Prostate gland (tissue), 2 donors: ENCODE results near the gene SRGAP3. TPM values are rescaled to one million over a fixed set of nuclear protein-coding genes. Genes with fewer than 3 reads are reported as not detected.
A peak's percentile ranks its signal among the peaks of the same experiment; 100 is the strongest.

Source experiments
- DNase-seq: peaks from one replicate; pipeline ENCODE4 v3.0.0-alpha.2; 2019; ENCODE audit warnings: low spot score
- H3K27ac ChIP-seq, 2 donors: fragments of 200-600 bp; sonication (generic); 2 replicates each; pipeline ENCODE4 v1.5.1; 2017 to 2019
- H3K27me3 ChIP-seq: fragments of 200-600 bp; sonication (generic); replicated peaks from 2 replicates; pipeline ENCODE4 v1.5.1; 2019; ENCODE audit not compliant: insufficient read depth
- H3K36me3 ChIP-seq, 2 donors: fragments of 200-600 bp; sonication (generic); 1 replicate in 1 of 2; 2 replicates in 1 of 2; pipeline versions ENCODE4 v1.5.1 to v1.8.1; 2017 to 2019
- H3K4me1 ChIP-seq: fragments of 200-600 bp; sonication (generic); replicated peaks from 2 replicates; pipeline ENCODE4 v1.5.1; 2019
- H3K4me3 ChIP-seq, 2 donors: fragments of 200-600 bp; sonication (generic); 2 replicates each; pipeline ENCODE4 v1.5.1; 2017 to 2019
- H3K9me3 ChIP-seq: fragments of 200-600 bp; sonication (generic); 2 replicates; pipeline ENCODE4 v1.5.1; 2017
- POLR2A ChIP-seq: fragments of 450-650 bp; IDR thresholded peaks from one replicate; pipeline ENCODE4 v1.6.1; 2016; ENCODE audit warnings: antibody characterized with exemption, mild to moderate bottlenecking
- POLR2AphosphoS5 ChIP-seq: sonication (generic); formaldehyde crosslinking; IDR thresholded peaks from one replicate; pipeline ENCODE4 v1.6.1; 2017; ENCODE audit warnings: antibody characterized with exemption
- WGBS: methylation state at CpG from one replicate; pipeline ENCODE4 v1.1.5; 2018; 5-methylcytosine and 5-hydroxymethylcytosine counted together
- intact Hi-C: fragments of 100-400 bp; cut with DNase I; formaldehyde crosslinking; loops from one replicate; pipeline ENCODE4 v1.14.2; 2022
- total RNA-seq, 2 donors: library from RNA; depleted of rRNA; stranded (reverse); fragments of >200 nt; gene quantifications; one replicate each; pipeline ENCODE4 v1.1.0, GENCODE V29; 2016
- TF ChIP-seq, protein P1 (sequence below), 4 experiments: fragments of 200-600 bp in 2 of 4; fragments of 450-650 bp in 2 of 4; sonication (generic) in 2 of 4; IDR thresholded peaks; 1 replicate in 3 of 4; 2 replicates in 1 of 4; pipeline ENCODE4 v1.5.1; 2016 to 2019; ENCODE audit warnings: antibody characterized with exemption in 4 of 4, mild to moderate bottlenecking in 2 of 4, moderate library complexity in 2 of 4

Gene SRGAP3
- total RNA-seq, 2 donors from 2014 or later = 23.6 to 50.3 TPM

DNA sequence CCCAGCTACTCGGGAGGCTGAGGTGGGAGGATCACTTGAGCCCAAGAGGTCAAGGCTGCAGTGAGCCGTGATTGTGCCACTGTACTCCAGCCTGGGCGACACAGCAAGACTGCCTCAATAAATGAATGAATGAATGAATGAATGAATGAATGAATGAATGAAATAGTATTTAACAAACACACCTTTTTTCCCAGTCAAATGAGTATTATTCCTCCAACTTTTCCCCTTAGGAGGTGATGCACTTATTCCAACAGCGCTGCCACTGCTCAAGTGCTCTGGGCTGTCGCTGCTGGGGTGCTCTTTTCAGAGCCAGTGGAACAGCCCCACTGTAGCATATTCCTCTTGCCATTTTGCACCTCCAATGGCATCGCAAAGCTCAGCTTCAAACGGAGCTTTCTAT lies 219.4 kb downstream of the SRGAP3 start:
- Histone ChIP-seq H3K27ac (no peak overlapping the region), H3K4me3 (no peak overlapping the region), H3K4me1 (peaks cover 4% of the 10 kb centered on the region), H3K36me3 (no peaks in the 10 kb centered on the region), H3K9me3 (no peaks in the 10 kb centered on the region), H3K27me3 (no peaks in the 10 kb centered on the region)
- DNase-seq = no peak
- intact Hi-C loops = no loop called here
- whole genome bisulfite sequencing = 96% methylated on average over 7 of the region's 7 CpGs
- TF ChIP-seq POLR2A (no peak), POLR2AphosphoS5 (no peak)
- TF ChIP-seq, protein P1, sequence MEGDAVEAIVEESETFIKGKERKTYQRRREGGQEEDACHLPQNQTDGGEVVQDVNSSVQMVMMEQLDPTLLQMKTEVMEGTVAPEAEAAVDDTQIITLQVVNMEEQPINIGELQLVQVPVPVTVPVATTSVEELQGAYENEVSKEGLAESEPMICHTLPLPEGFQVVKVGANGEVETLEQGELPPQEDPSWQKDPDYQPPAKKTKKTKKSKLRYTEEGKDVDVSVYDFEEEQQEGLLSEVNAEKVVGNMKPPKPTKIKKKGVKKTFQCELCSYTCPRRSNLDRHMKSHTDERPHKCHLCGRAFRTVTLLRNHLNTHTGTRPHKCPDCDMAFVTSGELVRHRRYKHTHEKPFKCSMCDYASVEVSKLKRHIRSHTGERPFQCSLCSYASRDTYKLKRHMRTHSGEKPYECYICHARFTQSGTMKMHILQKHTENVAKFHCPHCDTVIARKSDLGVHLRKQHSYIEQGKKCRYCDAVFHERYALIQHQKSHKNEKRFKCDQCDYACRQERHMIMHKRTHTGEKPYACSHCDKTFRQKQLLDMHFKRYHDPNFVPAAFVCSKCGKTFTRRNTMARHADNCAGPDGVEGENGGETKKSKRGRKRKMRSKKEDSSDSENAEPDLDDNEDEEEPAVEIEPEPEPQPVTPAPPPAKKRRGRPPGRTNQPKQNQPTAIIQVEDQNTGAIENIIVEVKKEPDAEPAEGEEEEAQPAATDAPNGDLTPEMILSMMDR (IDR thresholded peaks at IDR 0.05) = no peak

DNA sequence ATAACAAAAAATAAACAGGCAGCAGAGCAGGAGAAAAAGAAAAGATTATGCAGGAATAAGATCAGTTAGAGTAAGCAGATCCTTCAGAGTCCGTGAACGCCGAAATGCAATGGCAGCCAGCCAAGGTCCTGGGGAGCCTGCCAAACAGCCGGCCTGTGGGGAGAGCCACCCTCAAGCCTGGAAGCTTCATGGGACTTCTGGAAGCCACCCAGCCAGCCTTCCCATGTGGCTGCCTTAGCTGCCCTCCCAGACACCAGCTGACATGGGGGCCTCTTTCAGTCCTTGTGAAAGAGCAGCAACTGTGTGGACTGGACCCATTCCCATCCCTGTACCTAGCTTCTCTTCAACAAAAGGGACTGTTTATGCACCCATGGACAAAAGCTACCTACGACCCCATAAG lies 221.3 kb downstream of the SRGAP3 start:
- H3K27ac ChIP-seq = no peak overlapping the region
- no peak overlapping the region for H3K4me3 ChIP-seq
- intact Hi-C loops = no loop called here
- no peaks in the 10 kb centered on the region for H3K27me3 ChIP-seq
- DNase-seq = peak; percentile 62
- no peaks in the 10 kb centered on the region for H3K9me3 ChIP-seq
- 22% methylated on average over 5 of the region's 5 CpGs for WGBS
- TF ChIP-seq, protein P1 (IDR thresholded peaks at IDR 0.05) = no peak
- TF ChIP-seq POLR2AphosphoS5 = peak; percentile 34
- no peaks in the 10 kb centered on the region for H3K36me3 ChIP-seq
- H3K4me1 ChIP-seq = peaks cover 4% of the 10 kb centered on the region

DNA sequence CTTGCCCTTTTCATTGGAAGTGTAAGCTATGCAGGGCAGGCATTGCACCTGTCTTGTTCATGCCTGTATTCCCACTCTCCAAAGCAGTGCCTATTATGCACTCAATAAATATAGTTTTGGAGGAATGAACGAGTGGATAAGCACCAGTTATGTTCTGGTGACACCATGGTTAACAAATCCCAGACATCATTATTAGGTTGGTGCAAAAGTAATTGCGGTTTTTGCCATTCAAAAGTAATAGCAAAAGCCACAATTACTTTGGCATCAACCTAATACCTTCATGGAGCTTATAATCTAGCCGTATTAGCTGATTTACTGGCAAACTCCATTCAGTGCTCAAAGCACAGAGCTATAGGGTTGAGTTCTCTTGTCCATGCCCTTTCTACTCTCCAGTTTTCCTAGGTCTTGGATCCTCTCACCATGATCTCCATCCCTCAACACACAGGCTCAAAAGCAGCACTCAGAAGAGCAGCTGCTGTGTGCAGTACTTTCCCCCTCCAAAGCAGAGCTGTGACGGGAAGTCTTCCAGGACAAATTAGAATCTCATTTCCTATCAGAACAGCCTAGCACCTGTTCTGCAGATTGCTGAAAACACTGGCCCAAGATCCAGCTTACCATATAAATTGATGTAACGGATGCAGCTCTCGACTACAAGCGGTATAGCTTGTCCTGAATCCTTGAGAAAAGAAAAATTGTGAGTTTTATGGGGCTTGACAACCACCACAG lies 223.0 kb downstream of the SRGAP3 start:
- intact Hi-C loops = no loop called here
- TF ChIP-seq POLR2AphosphoS5 = no peak
- TF ChIP-seq POLR2A = no peak
- TF ChIP-seq, protein P1 (IDR thresholded peaks at IDR 0.05) = no peak
- WGBS = 95% methylated on average over 7 of the region's 7 CpGs
- H3K4me1 ChIP-seq = peaks cover 4% of the 10 kb centered on the region
- no peaks in the 10 kb centered on the region for H3K27me3 ChIP-seq
- no peaks in the 10 kb centered on the region for H3K9me3 ChIP-seq
- H3K27ac ChIP-seq = no peak overlapping the region
- no peak overlapping the region for H3K4me3 ChIP-seq
- DNase-seq = no peak
- no peaks in the 10 kb centered on the region for H3K36me3 ChIP-seq

DNA sequence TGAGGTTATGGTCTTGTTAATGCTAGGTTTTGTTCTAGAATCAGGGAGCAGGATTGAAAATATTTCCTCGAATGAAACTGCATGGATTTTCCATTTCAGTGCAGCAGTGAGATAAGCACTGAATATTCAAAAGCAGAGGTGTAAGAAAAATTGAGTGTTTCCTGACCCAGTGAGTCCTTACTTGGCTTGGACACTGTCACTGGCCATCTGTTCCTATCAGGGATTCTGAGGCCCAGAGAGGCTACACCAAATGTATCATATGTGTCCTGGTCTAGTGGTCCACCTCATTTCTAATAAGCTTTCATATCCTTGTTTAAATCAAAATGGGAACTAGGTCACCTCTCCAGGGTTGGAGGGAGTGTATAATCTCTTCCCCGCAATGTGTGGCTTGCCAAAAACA lies 225.1 kb downstream of the SRGAP3 start:
- H3K9me3 ChIP-seq = no peaks in the 10 kb centered on the region
- H3K27ac ChIP-seq = no peak overlapping the region
- H3K27me3 ChIP-seq = no peaks in the 10 kb centered on the region
- intact Hi-C loops = no loop called here
- no peak for DNase-seq
- peaks cover 4% of the 10 kb centered on the region for H3K4me1 ChIP-seq
- H3K4me3 ChIP-seq = no peak overlapping the region
- TF ChIP-seq POLR2A (no peak), POLR2AphosphoS5 (no peak)
- TF ChIP-seq, protein P1 (IDR thresholded peaks at IDR 0.05) = no peak
- 95% methylated on average over 2 of the region's 2 CpGs for WGBS
- H3K36me3 ChIP-seq = no peaks in the 10 kb centered on the region

DNA sequence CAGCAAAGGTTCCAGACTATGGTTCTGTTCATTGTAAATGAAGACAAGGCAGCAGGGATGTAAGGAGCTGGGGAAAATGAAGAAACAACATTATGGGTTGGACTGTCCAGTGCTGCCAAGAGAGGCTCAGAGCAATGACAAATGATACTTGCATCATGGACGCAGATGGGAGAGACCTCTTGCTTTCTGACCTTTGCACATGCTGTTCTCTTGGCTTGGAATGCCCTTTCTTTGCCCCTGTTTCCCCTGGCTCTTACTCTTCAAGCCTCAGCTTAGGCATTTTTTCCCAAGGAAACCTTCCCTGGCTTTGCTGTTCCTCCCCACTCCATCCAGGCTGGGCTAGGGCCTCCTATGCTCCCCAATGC lies 226.2 kb downstream of the SRGAP3 start:
- intact Hi-C loops = no loop called here
- Histone ChIP-seq H3K9me3 (no peaks in the 10 kb centered on the region), H3K36me3 (no peaks in the 10 kb centered on the region), H3K27ac (no peak overlapping the region), H3K4me1 (peaks cover 3% of the 10 kb centered on the region), H3K4me3 (no peak overlapping the region), H3K27me3 (no peaks in the 10 kb centered on the region)
- TF ChIP-seq POLR2AphosphoS5 = no peak
- TF ChIP-seq POLR2A = no peak
- TF ChIP-seq, protein P1 (IDR thresholded peaks at IDR 0.05) = no peak
- DNase-seq = no peak
- 77% methylated on average over 1 of the region's 1 CpG for WGBS
